BLaER1 treated with 17β-estradiol and CSF1 and Interleukin-3, amounts not matched to agents 10 nM and 100 nM (cell line): ENCODE results near the gene SRGAP3.

Source experiments
- H3K27ac ChIP-seq, 11 experiments: shearing (Covaris generic); formaldehyde crosslinking; 2 replicates each; pipeline ENCODE4 v1.8.1; 2022
- H3K27me3 ChIP-seq, 11 experiments: shearing (Covaris generic); formaldehyde crosslinking; 2 replicates each; pipeline ENCODE4 v1.8.1; 2022
- H3K36me3 ChIP-seq, 11 experiments: shearing (Covaris generic); formaldehyde crosslinking; 2 replicates each; pipeline ENCODE4 v1.8.1; 2022
- H3K4me1 ChIP-seq, 10 experiments: shearing (Covaris generic); formaldehyde crosslinking; 2 replicates each; pipeline ENCODE4 v1.8.1; 2022
- H3K4me2 ChIP-seq, 11 experiments: shearing (Covaris generic); formaldehyde crosslinking; 2 replicates each; pipeline ENCODE4 v1.8.1; 2022
- H3K4me3 ChIP-seq, 10 experiments: shearing (Covaris generic); formaldehyde crosslinking; 2 replicates each; pipeline ENCODE4 v1.8.1; 2022
- H3K9ac ChIP-seq, 11 experiments: shearing (Covaris generic); formaldehyde crosslinking; 2 replicates each; pipeline ENCODE4 v1.8.1; 2022
- H3K9me3 ChIP-seq, 11 experiments: shearing (Covaris generic); formaldehyde crosslinking; replicated peaks in 1 of 11; 2 replicates each; pipeline ENCODE4 v1.8.1; 2022
- H4K20me1 ChIP-seq, 11 experiments: shearing (Covaris generic); formaldehyde crosslinking; 2 replicates each; pipeline ENCODE4 v1.8.1; 2022
- Cebpa-rat ChIP-seq, 11 experiments: shearing (Covaris generic); IDR thresholded peaks; 2 replicates each; pipeline ENCODE4 v1.8.1; 2022

SRGAP3 gene

GRCh38 chr3:9193633-9194195, 55.7 kb downstream of the SRGAP3 start:
- Histone ChIP-seq H3K27me3 (no peaks in the 10 kb centered on the region), H3K9ac (no peak overlapping the region), H4K20me1 (no peaks in the 10 kb centered on the region; a peak in 2 of 22 replicates), H3K36me3 (no peaks in the 10 kb centered on the region), H3K27ac (no peak overlapping the region), H3K4me3 (no peak overlapping the region), H3K4me2 (no peak overlapping the region), H3K9me3 (peaks cover 0 to 5% (median 0%) of the 10 kb centered on the region in 11 experiments; a peak in 1 of 22 replicates), H3K4me1 (no peaks in the 10 kb centered on the region; a peak in 1 of 20 replicates)
- no peak for TF ChIP-seq Cebpa-rat (IDR thresholded peaks at IDR 0.05)

DNA sequence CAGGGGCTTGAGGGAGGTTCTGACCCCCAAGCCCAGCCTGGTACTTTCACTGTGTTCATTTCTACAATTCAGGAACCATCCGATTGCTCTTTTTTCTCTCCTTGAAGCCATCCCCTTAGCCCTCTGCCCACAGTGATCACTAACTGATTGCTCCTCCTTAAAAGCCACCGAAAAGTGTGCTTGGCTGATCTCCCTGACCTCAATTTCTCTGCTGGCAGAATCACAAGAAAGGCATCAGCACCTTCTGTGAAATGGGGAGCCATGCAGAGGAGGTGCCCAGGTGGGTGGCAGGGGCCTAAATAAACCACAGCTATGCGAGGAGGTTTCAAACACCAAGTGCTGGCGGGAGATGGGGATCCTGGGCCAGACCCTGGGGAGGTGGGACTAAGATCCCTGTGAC, 56.2 kb downstream of the SRGAP3 start:
- no peaks in the 10 kb centered on the region; a peak in 1 of 20 replicates for H3K4me1 ChIP-seq
- no peak overlapping the region for H3K9ac ChIP-seq
- no peaks in the 10 kb centered on the region for H3K27me3 ChIP-seq
- peaks cover 0 to 5% (median 0%) of the 10 kb centered on the region in 11 experiments; a peak in 1 of 22 replicates for H3K9me3 ChIP-seq
- H3K27ac ChIP-seq, result no peak overlapping the region
- TF ChIP-seq Cebpa-rat (IDR thresholded peaks at IDR 0.05), result no peak
- H3K4me2 ChIP-seq, result no peak overlapping the region
- no peaks in the 10 kb centered on the region for H3K36me3 ChIP-seq
- H3K4me3 ChIP-seq, result no peak overlapping the region
- H4K20me1 ChIP-seq, result no peaks in the 10 kb centered on the region; a peak in 1 of 22 replicates

DNA sequence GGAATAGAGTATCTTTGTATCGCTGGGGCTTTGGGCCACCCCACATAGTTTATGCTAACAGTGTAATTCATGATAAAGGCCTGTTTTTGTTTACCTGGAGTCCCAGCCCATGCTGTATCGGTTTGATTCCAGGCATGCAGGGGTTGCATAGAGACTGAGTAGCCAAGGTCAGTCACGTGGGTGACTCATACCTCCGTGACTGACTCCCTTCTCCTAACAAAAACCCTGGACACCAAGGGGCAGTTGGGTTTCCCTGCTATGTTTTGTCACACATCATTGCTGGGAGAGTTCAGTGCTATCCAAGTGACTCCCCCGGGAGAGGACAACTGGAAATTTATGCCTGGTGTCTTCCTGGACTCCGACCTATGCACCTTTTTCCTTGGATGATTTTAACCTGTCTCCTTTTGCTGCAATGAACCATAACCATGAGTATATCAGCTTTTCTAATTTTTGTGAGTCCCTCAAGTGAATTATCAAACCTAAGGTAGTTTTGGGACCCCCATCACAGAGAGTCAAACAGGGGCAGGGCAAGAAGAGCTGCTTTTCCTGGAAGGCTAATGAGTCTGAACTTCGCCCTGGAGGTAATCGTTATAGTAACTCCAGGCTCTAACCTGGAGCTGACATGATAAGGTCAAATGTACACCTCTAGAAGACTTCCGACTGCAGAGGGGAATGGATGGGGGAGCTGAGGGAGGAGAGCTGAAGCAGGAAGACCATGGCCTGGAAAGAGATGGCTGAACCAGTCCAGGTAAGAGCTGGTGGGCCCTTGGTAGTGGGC, 57.0 kb downstream of the SRGAP3 start:
- no peaks in the 10 kb centered on the region for H3K36me3 ChIP-seq
- no peak overlapping the region for H3K9ac ChIP-seq
- no peak overlapping the region for H3K27ac ChIP-seq
- no peaks in the 10 kb centered on the region; a peak in 1 of 22 replicates for H4K20me1 ChIP-seq
- no peaks in the 10 kb centered on the region; a peak in 1 of 20 replicates for H3K4me1 ChIP-seq
- peaks cover 0 to 5% (median 0%) of the 10 kb centered on the region in 11 experiments; a peak in 1 of 22 replicates for H3K9me3 ChIP-seq
- no peak overlapping the region for H3K4me2 ChIP-seq
- no peak overlapping the region for H3K4me3 ChIP-seq
- no peak for TF ChIP-seq Cebpa-rat (IDR thresholded peaks at IDR 0.05)
- no peaks in the 10 kb centered on the region for H3K27me3 ChIP-seq

GRCh38 chr3:9190276-9190675, 59.2 kb downstream of the SRGAP3 start:
- Histone ChIP-seq H3K27ac (no peak overlapping the region), H3K4me3 (no peak overlapping the region), H4K20me1 (no peaks in the 10 kb centered on the region; a peak in 1 of 22 replicates), H3K9me3 (peaks cover 0 to 5% (median 0%) of the 10 kb centered on the region in 11 experiments; a peak in 1 of 22 replicates), H3K27me3 (no peaks in the 10 kb centered on the region), H3K4me2 (no peak overlapping the region), H3K36me3 (no peaks in the 10 kb centered on the region), H3K9ac (no peak overlapping the region), H3K4me1 (no peaks in the 10 kb centered on the region)
- TF ChIP-seq Cebpa-rat (IDR thresholded peaks at IDR 0.05), result no peak

DNA sequence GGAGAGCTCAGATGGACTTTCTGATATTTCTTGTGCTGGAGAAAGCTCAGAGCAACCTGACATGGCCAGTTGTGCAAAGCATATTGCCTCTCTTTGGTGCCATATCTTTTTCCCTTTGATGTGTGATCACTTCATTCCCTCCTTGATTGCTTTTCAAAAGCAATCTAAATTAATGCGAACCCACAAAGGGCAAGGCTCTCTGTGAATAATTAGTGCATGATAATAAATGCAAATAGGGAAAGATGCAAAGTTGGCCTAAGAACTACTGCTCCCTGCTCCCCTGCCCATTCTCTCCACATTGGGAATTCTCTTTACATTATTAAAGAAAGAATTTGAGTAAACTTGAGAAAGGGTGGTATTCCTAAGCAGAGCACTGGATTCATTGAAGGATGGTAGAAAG, 60.9 kb downstream of the SRGAP3 start:
- Histone ChIP-seq H3K9me3 (peaks cover 0 to 5% (median 0%) of the 10 kb centered on the region in 11 experiments; a peak in 1 of 22 replicates), H3K4me3 (no peak overlapping the region), H3K4me1 (0 out of 20 replicates have a peak, but pooled peaks cover 0 to 3% (median 0%) of the 10 kb centered on the region in 10 experiments), H3K36me3 (no peaks in the 10 kb centered on the region), H3K27ac (no peak overlapping the region), H3K4me2 (no peak overlapping the region), H4K20me1 (no peaks in the 10 kb centered on the region), H3K27me3 (no peaks in the 10 kb centered on the region), H3K9ac (no peak overlapping the region)
- TF ChIP-seq Cebpa-rat (IDR thresholded peaks at IDR 0.05), result no peak

DNA sequence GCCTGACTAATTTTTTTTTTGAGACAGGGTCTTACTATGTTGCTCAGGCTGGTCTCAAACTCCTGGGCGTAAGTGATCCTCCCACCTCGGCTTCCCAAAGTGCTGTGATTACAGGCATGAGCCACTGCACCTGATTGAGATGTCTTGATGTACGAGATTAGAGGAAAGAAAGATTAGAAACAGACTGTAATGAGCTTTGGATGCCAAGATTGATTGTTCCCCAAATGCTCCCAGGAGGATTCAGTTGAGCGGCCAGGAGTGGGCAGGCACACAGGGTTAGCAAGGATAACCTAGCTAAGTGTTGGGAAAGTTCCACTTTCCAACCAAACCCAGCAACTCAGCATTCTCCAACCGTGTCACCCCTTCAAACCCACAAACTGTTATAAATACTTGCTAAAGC, 63.7 kb downstream of the SRGAP3 start:
- Histone ChIP-seq H3K27me3 (no peaks in the 10 kb centered on the region), H4K20me1 (no peaks in the 10 kb centered on the region), H3K4me3 (no peak overlapping the region), H3K36me3 (no peaks in the 10 kb centered on the region), H3K9me3 (no peaks in the 10 kb centered on the region), H3K27ac (no peak overlapping the region), H3K9ac (no peak overlapping the region), H3K4me2 (peak overlapping the region in 1 of 11 experiments; percentile 11; a peak in 1 of 22 replicates), H3K4me1 (peaks cover 2 to 12% (median 5%) of the 10 kb centered on the region in 10 experiments)
- no peak for TF ChIP-seq Cebpa-rat (IDR thresholded peaks at IDR 0.05)

DNA sequence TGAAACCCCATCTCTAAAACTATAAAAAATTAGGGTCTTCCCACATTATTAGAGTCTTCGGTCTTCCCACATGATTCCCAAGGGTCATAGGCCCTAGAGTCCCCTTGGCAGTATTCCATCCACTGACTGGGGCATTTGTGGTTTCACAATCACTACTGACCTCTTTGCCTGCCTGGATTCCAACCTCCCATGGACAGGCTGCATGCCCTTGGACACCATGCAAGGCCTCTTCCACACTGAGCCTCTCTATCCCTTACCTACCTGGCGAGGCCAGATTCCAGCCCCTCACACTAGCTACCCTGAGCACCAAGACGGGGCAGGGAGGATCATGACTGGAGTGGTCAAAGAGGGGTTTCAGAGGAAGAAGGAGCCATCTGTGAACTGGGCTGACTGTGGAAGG, 64.4 kb downstream of the SRGAP3 start:
- Histone ChIP-seq H3K4me3 (no peak overlapping the region), H3K4me2 (no peak overlapping the region), H3K9ac (no peak overlapping the region), H3K4me1 (peaks cover 8 to 19% (median 12%) of the 10 kb centered on the region in 10 experiments), H3K36me3 (no peaks in the 10 kb centered on the region), H4K20me1 (no peaks in the 10 kb centered on the region), H3K27me3 (no peaks in the 10 kb centered on the region), H3K27ac (no peak overlapping the region), H3K9me3 (no peaks in the 10 kb centered on the region)
- no peak for TF ChIP-seq Cebpa-rat (IDR thresholded peaks at IDR 0.05)

GRCh38 chr3:9184461-9184835, 65.0 kb downstream of the SRGAP3 start:
- H3K9me3 ChIP-seq, result no peaks in the 10 kb centered on the region

GRCh38 chr3:9183811-9184460, 65.5 kb downstream of the SRGAP3 start:
- Histone ChIP-seq H3K9me3 (no peaks in the 10 kb centered on the region), H3K9ac (no peak overlapping the region), H3K36me3 (no peaks in the 10 kb centered on the region), H3K27me3 (no peaks in the 10 kb centered on the region), H4K20me1 (no peaks in the 10 kb centered on the region), H3K27ac (no peak overlapping the region), H3K4me3 (no peak overlapping the region), H3K4me1 (peaks cover 20 to 30% (median 23%) of the 10 kb centered on the region in 10 experiments), H3K4me2 (no peak overlapping the region)
- no peak for TF ChIP-seq Cebpa-rat (IDR thresholded peaks at IDR 0.05)

More at GRCh38 chr3:9184461-9184835, 65.0 kb downstream of the SRGAP3 start:
- Histone ChIP-seq H3K4me2 (no peak overlapping the region), H3K27ac (no peak overlapping the region), H4K20me1 (no peaks in the 10 kb centered on the region), H3K36me3 (no peaks in the 10 kb centered on the region), H3K9ac (no peak overlapping the region), H3K4me3 (no peak overlapping the region), H3K27me3 (no peaks in the 10 kb centered on the region), H3K4me1 (peaks cover 14 to 25% (median 18%) of the 10 kb centered on the region in 10 experiments)
- TF ChIP-seq Cebpa-rat (IDR thresholded peaks at IDR 0.05), result no peak
